Prostate gland (tissue), 2 donors: ENCODE data around the gene ULK4.

Experiments
- POLR2A ChIP-seq: fragments of 450-650 bp; IDR thresholded peaks from one replicate; pipeline ENCODE4 v1.6.1; 2016; ENCODE audit warnings: antibody characterized with exemption, mild to moderate bottlenecking
- POLR2AphosphoS5 ChIP-seq: sonication (generic); formaldehyde crosslinking; IDR thresholded peaks from one replicate; pipeline ENCODE4 v1.6.1; 2017; ENCODE audit warnings: antibody characterized with exemption
- TF ChIP-seq, protein P1 (sequence below), 4 experiments: fragments of 200-600 bp in 2 of 4; fragments of 450-650 bp in 2 of 4; sonication (generic) in 2 of 4; IDR thresholded peaks; 1 replicate in 3 of 4; 2 replicates in 1 of 4; pipeline ENCODE4 v1.5.1; 2016 to 2019; ENCODE audit warnings: antibody characterized with exemption in 4 of 4, mild to moderate bottlenecking in 2 of 4, moderate library complexity in 2 of 4

DNA sequence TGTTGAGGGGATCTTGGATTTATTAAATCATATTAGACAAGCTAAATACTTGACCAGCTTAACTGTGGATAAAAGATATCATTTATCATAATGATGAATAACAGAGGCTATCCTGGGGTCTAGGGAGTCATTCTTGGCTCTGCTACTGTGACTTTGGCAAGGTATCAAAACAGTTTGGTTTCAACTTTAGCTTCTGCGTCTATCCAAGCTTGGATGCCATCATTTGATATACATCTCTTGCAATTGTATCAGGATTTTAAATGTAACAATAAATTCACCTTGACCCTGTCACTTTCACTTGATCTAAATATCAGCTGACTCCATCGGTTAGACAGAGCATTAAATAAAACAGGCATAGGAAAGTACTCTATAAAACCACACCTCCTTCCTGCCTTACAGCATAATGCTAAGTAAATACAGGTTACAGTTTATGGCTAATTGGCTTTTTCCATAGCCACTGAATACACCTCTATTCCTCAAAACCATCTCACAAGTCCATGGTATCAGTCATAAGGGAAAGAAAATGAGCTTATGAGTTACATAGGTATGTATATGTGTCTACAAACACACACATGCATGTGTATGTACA lies 499.7 kb downstream of the ULK4 start:
- TF ChIP-seq POLR2A, result no peak
- TF ChIP-seq, protein P1, sequence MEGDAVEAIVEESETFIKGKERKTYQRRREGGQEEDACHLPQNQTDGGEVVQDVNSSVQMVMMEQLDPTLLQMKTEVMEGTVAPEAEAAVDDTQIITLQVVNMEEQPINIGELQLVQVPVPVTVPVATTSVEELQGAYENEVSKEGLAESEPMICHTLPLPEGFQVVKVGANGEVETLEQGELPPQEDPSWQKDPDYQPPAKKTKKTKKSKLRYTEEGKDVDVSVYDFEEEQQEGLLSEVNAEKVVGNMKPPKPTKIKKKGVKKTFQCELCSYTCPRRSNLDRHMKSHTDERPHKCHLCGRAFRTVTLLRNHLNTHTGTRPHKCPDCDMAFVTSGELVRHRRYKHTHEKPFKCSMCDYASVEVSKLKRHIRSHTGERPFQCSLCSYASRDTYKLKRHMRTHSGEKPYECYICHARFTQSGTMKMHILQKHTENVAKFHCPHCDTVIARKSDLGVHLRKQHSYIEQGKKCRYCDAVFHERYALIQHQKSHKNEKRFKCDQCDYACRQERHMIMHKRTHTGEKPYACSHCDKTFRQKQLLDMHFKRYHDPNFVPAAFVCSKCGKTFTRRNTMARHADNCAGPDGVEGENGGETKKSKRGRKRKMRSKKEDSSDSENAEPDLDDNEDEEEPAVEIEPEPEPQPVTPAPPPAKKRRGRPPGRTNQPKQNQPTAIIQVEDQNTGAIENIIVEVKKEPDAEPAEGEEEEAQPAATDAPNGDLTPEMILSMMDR (IDR thresholded peaks at IDR 0.05), result no peak
- peak; percentile 20 for TF ChIP-seq POLR2AphosphoS5
